ENCODE results near the gene ERGIC1. TPM values are rescaled to one million over a fixed set of nuclear protein-coding genes. Genes with fewer than 3 reads are reported as not detected.
A peak's percentile ranks its signal among the peaks of the same experiment; 100 is the strongest.

ERGIC1 gene
- polyA plus RNA-seq, 12 donors: 85.3 to 117 (median 97.2) TPM; not detected in 1

GRCh38 chr5:172899436-172899835, 65.4 kb downstream of the ERGIC1 start:
- DNase-seq: no peak

GRCh38 chr5:172901012-172901780, 67.1 kb downstream of the ERGIC1 start:
- no peak for DNase-seq

- DNase-seq: no peak
Observed at GRCh38 chr5:172901788-172902496, 67.9 kb downstream of the ERGIC1 start.

- DNase-seq: peak; percentile 78
Observed at GRCh38 chr5:172902497-172903472, 68.7 kb downstream of the ERGIC1 start.

GRCh38 chr5:172903790-172904189, 69.7 kb downstream of the ERGIC1 start:
- no peak for DNase-seq

- no peak for DNase-seq
Observed at GRCh38 chr5:172904312-172904642, 70.2 kb downstream of the ERGIC1 start.

GRCh38 chr5:172904643-172905345, 70.7 kb downstream of the ERGIC1 start:
- DNase-seq: no peak

- DNase-seq: no peak
Observed at GRCh38 chr5:172905346-172906140, 71.5 kb downstream of the ERGIC1 start.

GRCh38 chr5:172906436-172906835, 72.4 kb downstream of the ERGIC1 start:
- DNase-seq: no peak

GRCh38 chr5:172906888-172907287, 72.8 kb downstream of the ERGIC1 start:
- DNase-seq: no peak

- no peak for DNase-seq
Observed at GRCh38 chr5:172907657-172908056, 73.6 kb downstream of the ERGIC1 start.

- DNase-seq: no peak
Observed at GRCh38 chr5:172908662-172909061, 74.6 kb downstream of the ERGIC1 start.

- no peak for DNase-seq
Observed at GRCh38 chr5:172909931-172910502, 76.0 kb downstream of the ERGIC1 start.

GRCh38 chr5:172910828-172911627, 77.0 kb downstream of the ERGIC1 start:
- no peak for DNase-seq

- no peak for DNase-seq
Observed at GRCh38 chr5:172911628-172911880, 77.5 kb downstream of the ERGIC1 start.

- DNase-seq: no peak
Observed at GRCh38 chr5:172911976-172912375, 77.9 kb downstream of the ERGIC1 start.

GRCh38 chr5:172913117-172913850, 79.2 kb downstream of the ERGIC1 start:
- DNase-seq: no peak

- no peak for DNase-seq
Observed at GRCh38 chr5:172915514-172915913, 81.5 kb downstream of the ERGIC1 start.

Measured in muscle of arm (tissue), 12 donors.